HEK293 (cell line): ENCODE results near the gene C4orf17.
"Not testable (repeated sequence)": the region's sequence is repeated elsewhere in the genome, so short reads cannot be mapped to it uniquely, and the experiment has no call there.

ENCODE experiments used
- CTCF ChIA-PET: fragments of 350-600 bp; formaldehyde crosslinking; extraction: SDS; loops from one replicate; lab custom pipeline; 2021; ENCODE audit warnings: antibody characterized with exemption; lab: Yijun Ruan, JAX
- POLR2A ChIA-PET: fragments of 300-600 bp; formaldehyde crosslinking; extraction: SDS; loops from one replicate; lab custom pipeline; 2020; ENCODE audit warnings: antibody characterized with exemption, inconsistent platforms; lab: Yijun Ruan, JAX
- H3K27ac ChIP-seq: fragments of 200-500 bp; sonication (Bioruptor generic); 2 replicates; pipeline ENCODE4 v1.5.1; 2014; ENCODE audit warnings: low read depth, low read length, control low read depth, inconsistent platforms; ENCODE audit errors: extremely low read depth
- H3K36me3 ChIP-seq, 2 experiments: fragments of 200-500 bp in 1 of 2; sonication (Bioruptor generic) in 1 of 2; 1 replicate in 1 of 2; 2 replicates in 1 of 2; pipeline ENCODE4 v1.5.1; 2014 to 2017; ENCODE audit warnings: inconsistent platforms in 2 of 2, low read length in 2 of 2; ENCODE audit not compliant: control insufficient read depth in 2 of 2, insufficient read depth in 1 of 2
- H3K4me1 ChIP-seq: fragments of 200-500 bp; sonication (Bioruptor generic); 2 replicates; pipeline ENCODE4 v1.5.1; 2014; ENCODE audit warnings: mild to moderate bottlenecking, low read length, inconsistent platforms; ENCODE audit not compliant: control insufficient read depth, insufficient read depth
- H3K4me3 ChIP-seq: 2 replicates; pipeline ENCODE4 v1.5.1; 2011; ENCODE audit warnings: low read depth, mild to moderate bottlenecking, control low read depth, low read length, moderate library complexity
- H3K9me3 ChIP-seq: fragments of 200-500 bp; sonication (Bioruptor generic); 2 replicates; pipeline ENCODE4 v1.5.1; 2014; ENCODE audit warnings: low read depth, low read length, inconsistent platforms; ENCODE audit not compliant: control insufficient read depth, insufficient read depth
- HOXC10 ChIP-seq: sonication (generic); formaldehyde crosslinking; IDR thresholded peaks from 2 replicates; pipeline ENCODE4 v1.8.1; 2023; ENCODE audit warnings: mild to moderate bottlenecking, missing genetic modification reagents
- INSM2 ChIP-seq: fragments of 450-650 bp; formaldehyde crosslinking; IDR thresholded peaks from 2 replicates; pipeline ENCODE4 v1.5.1; 2016; ENCODE audit warnings: missing biosample characterization, missing genetic modification characterization
- KLF17 ChIP-seq: fragments of 450-650 bp; formaldehyde crosslinking; IDR thresholded peaks from 2 replicates; pipeline ENCODE4 v1.5.1; 2016; ENCODE audit warnings: missing biosample characterization, missing genetic modification characterization
- MZF1 ChIP-seq: fragments of 450-650 bp; formaldehyde crosslinking; IDR thresholded peaks from 2 replicates; pipeline ENCODE4 v1.5.1; 2017; ENCODE audit warnings: missing biosample characterization, missing genetic modification characterization, borderline replicate concordance
- SETDB1 ChIP-seq: IDR thresholded peaks from one replicate; pipeline ENCODE4 v1.6.1; 2017; ENCODE audit warnings: mild to moderate bottlenecking, low read length, moderate library complexity, mixed read lengths; ENCODE audit not compliant: insufficient read length
- ZBTB21 ChIP-seq: fragments of 450-650 bp; formaldehyde crosslinking; IDR thresholded peaks from 2 replicates; pipeline ENCODE4 v1.5.1; 2017; ENCODE audit warnings: missing biosample characterization, missing genetic modification characterization
- ZNF146 ChIP-seq: fragments of 450-650 bp; formaldehyde crosslinking; IDR thresholded peaks from 2 replicates; pipeline ENCODE4 v1.5.1; 2016; ENCODE audit warnings: missing biosample characterization, missing genetic modification characterization
- ZNF184 ChIP-seq: fragments of 450-650 bp; IDR thresholded peaks from 2 replicates; pipeline ENCODE4 v1.5.1; 2018; ENCODE audit warnings: missing biosample characterization, mild to moderate bottlenecking, missing genetic modification characterization
- ZNF350 ChIP-seq: fragments of 450-650 bp; formaldehyde crosslinking; IDR thresholded peaks from 2 replicates; pipeline ENCODE4 v1.5.0; 2017; ENCODE audit warnings: missing biosample characterization, mild to moderate bottlenecking, missing genetic modification characterization
- ZNF423 ChIP-seq: fragments of 450-650 bp; formaldehyde crosslinking; IDR thresholded peaks from 2 replicates; pipeline ENCODE4 v1.5.1; 2016; ENCODE audit warnings: missing biosample characterization, missing genetic modification characterization
- ZNF510 ChIP-seq: fragments of 450-650 bp; formaldehyde crosslinking; IDR thresholded peaks from 2 replicates; pipeline ENCODE4 v1.5.1; 2018; ENCODE audit warnings: mild to moderate bottlenecking, missing genetic modification characterization, missing biosample characterization; ENCODE audit not compliant: insufficient replicate concordance
- ZNF555 ChIP-seq: fragments of 450-650 bp; formaldehyde crosslinking; conservative IDR thresholded peaks from 2 replicates; pipeline ENCODE4 v1.5.1; 2017; ENCODE audit warnings: missing biosample characterization, mild to moderate bottlenecking, missing genetic modification characterization, inconsistent platforms
- ZNF560 ChIP-seq: fragments of 450-650 bp; formaldehyde crosslinking; IDR thresholded peaks from 2 replicates; pipeline ENCODE4 v1.5.1; 2017; ENCODE audit warnings: missing biosample characterization, missing genetic modification characterization, borderline replicate concordance
- ZNF585B ChIP-seq: fragments of 450-650 bp; formaldehyde crosslinking; IDR thresholded peaks from 2 replicates; pipeline ENCODE4 v1.5.1; 2016; ENCODE audit warnings: missing biosample characterization, missing genetic modification characterization
- ZNF660 ChIP-seq: fragments of 450-650 bp; IDR thresholded peaks from 2 replicates; pipeline ENCODE4 v1.5.1; 2018; ENCODE audit warnings: missing biosample characterization, mild to moderate bottlenecking, missing genetic modification characterization
- ZNF707 ChIP-seq: fragments of 450-650 bp; formaldehyde crosslinking; IDR thresholded peaks from 2 replicates; pipeline ENCODE4 v1.5.1; 2016; ENCODE audit warnings: missing biosample characterization, missing genetic modification characterization
- ZSCAN18 ChIP-seq: fragments of 450-650 bp; formaldehyde crosslinking; IDR thresholded peaks from 2 replicates; pipeline ENCODE4 v1.5.1; 2016; ENCODE audit warnings: missing biosample characterization, missing genetic modification characterization
- TF ChIP-seq, protein P1 (sequence below): fragments of 450-650 bp; formaldehyde crosslinking; IDR thresholded peaks from 2 replicates; pipeline ENCODE4 v1.5.1; 2016; ENCODE audit warnings: missing biosample characterization, missing genetic modification characterization
- TF ChIP-seq, protein P2 (sequence below): fragments of 450-650 bp; formaldehyde crosslinking; IDR thresholded peaks from 2 replicates; pipeline ENCODE4 v1.5.1; 2016; ENCODE audit warnings: missing biosample characterization, missing genetic modification characterization, low read depth

C4orf17 gene

GRCh38 chr4:99485212-99485611 lies 25.6 kb upstream of the C4orf17 start (continued):
- TF ChIP-seq, protein P1, sequence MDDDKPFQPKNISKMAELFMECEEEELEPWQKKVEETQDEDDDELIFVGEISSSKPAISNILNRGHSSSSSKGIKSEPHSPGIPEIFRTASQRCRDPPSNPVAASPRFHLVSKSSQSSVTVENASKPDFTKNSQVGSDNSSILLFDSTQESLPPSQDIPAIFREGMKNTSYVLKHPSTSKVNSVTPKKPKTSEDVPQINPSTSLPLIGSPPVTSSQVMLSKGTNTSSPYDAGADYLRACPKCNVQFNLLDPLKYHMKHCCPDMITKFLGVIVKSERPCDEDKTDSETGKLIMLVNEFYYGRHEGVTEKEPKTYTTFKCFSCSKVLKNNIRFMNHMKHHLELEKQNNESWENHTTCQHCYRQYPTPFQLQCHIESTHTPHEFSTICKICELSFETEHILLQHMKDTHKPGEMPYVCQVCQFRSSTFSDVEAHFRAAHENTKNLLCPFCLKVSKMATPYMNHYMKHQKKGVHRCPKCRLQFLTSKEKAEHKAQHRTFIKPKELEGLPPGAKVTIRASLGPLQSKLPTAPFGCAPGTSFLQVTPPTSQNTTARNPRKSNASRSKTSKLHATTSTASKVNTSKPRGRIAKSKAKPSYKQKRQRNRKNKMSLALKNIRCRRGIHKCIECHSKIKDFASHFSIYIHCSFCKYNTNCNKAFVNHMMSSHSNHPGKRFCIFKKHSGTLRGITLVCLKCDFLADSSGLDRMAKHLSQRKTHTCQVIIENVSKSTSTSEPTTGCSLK, result no peak
- TF ChIP-seq, all 188 proteins: peak for 0

DNA sequence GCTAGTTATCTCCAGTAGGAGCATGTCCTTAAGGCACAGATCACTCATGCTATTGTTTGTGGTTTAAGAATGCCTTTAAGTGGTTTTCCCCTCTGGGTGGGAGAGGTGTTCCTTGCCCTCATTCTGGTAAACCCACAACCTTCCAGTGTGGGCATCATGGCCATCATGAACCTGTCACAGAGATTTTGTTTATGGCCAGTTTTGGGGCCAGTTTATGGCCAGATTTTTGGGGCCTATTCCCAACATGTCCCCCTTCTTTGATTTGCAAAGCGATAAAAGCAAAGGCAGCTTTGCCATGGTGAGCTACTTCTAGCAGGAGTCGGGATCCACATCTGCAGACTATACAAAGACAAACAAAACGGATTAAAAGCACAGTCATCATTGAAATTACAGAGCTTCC lies 24.2 kb upstream of the C4orf17 start:
- H3K27ac ChIP-seq, POLR2A ChIA-PET, H3K9me3 ChIP-seq, H3K36me3 ChIP-seq, H3K4me3 ChIP-seq, H3K4me1 ChIP-seq: not testable (repeated sequence)
- TF ChIP-seq SETDB1, result peak; percentile 49
- CTCF ChIA-PET, result interaction anchor here (0.6 to 1.0 kb wide), 2 partner anchors 23 to 1696 kb away, joined by 3 to 5 read pairs; no protein-coding TSS in a partner anchor

DNA sequence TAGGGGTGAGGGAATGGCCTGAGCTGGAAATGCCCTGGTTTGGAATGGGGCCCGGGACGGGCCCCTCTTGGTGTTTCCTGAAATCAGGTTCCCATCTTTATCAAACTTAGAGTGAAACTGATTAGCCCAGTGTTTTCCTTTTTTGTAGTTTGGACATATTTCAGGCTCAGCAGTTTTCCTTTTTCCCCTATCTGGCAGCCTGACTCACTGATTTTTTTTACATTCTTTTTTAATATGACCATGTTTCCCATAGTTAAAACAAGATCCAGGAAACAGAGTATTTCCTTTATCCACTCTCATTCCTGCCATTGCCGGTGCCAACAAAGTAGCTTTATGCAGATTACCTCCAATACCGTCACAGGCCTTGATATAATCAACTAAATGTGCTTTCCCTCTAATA lies 20.5 kb upstream of the C4orf17 start:
- Histone ChIP-seq H3K27ac (no peak overlapping the region), H3K4me3 (no peak overlapping the region), H3K36me3 (no peaks in the 10 kb centered on the region), H3K9me3 (no peaks in the 10 kb centered on the region), H3K4me1 (no peaks in the 10 kb centered on the region)
- POLR2A ChIA-PET, result no interaction called here
- TF ChIP-seq ZNF146, result no peak
- TF ChIP-seq ZNF184 (tag by site-specific recombination), result no peak
- TF ChIP-seq ZNF555, result no peak
- no peak for TF ChIP-seq ZBTB21 (tag by site-specific recombination)
- no peak for TF ChIP-seq ZNF560
- no peak for TF ChIP-seq ZNF585B
- no peak for TF ChIP-seq INSM2 (tag by site-specific recombination)
- no peak for TF ChIP-seq KLF17 (tag by site-specific recombination)
- no peak for TF ChIP-seq ZNF660 (tag by site-specific recombination)
- CTCF ChIA-PET, result no interaction called here

DNA sequence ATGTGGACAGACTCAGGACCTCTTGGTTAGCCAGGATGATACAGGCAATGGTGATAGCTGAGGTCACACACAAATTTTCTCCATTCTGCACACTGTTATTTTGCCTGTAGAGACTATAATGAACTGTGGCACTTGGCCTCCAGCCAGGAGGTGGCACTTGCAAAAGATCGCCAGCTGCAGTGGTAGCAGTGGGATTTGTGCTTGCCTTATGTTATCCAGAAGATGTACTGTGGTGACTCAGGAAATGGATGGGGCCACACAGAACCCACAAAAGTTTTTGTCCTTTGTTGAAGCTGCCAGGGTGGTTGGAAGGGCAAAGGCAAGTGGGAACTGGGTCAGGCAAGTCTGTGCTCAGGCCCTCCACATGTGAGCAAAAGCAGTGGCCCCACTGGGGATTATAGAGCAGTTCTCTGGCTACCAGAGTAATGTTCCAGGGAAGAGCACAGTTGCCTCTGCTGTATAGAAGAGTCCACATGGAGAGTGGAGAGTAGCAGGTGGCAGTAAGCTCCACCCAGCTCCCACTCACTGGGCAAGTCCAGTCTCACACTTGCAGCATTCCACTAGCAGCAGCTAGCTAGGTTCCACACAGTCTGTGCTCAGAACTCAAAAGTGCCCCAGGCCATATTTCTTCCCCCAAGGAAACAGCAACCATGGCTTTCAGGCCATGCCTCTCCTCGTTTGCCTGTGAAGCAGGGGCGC lies 5.9 kb upstream of the C4orf17 start:
- Histone ChIP-seq H3K9me3 (no peaks in the 10 kb centered on the region), H3K4me1 (no peaks in the 10 kb centered on the region), H3K36me3 (no peaks in the 10 kb centered on the region), H3K4me3 (no peak overlapping the region), H3K27ac (no peak overlapping the region)
- ChIA-PET POLR2A (no interaction called here), CTCF (interaction anchor here (0.7 kb wide), 1 partner anchor 1116 kb away, joined by 3 read pairs; no protein-coding TSS in a partner anchor)
- no peak for TF ChIP-seq HOXC10
- TF ChIP-seq, protein P2, sequence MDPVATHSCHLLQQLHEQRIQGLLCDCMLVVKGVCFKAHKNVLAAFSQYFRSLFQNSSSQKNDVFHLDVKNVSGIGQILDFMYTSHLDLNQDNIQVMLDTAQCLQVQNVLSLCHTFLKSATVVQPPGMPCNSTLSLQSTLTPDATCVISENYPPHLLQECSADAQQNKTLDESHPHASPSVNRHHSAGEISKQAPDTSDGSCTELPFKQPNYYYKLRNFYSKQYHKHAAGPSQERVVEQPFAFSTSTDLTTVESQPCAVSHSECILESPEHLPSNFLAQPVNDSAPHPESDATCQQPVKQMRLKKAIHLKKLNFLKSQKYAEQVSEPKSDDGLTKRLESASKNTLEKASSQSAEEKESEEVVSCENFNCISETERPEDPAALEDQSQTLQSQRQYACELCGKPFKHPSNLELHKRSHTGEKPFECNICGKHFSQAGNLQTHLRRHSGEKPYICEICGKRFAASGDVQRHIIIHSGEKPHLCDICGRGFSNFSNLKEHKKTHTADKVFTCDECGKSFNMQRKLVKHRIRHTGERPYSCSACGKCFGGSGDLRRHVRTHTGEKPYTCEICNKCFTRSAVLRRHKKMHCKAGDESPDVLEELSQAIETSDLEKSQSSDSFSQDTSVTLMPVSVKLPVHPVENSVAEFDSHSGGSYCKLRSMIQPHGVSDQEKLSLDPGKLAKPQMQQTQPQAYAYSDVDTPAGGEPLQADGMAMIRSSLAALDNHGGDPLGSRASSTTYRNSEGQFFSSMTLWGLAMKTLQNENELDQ (tag by site-specific recombination), result no peak
- TF ChIP-seq ZNF707 (tag by site-specific recombination), result no peak
- TF ChIP-seq ZNF510 (tag by site-specific recombination), result no peak
- no peak for TF ChIP-seq ZNF350 (tag by site-specific recombination)
- no peak for TF ChIP-seq MZF1 (tag by site-specific recombination)
- no peak for TF ChIP-seq ZNF423 (tag by site-specific recombination)
- TF ChIP-seq ZSCAN18 (tag by site-specific recombination), result no peak
